Spleen (tissue), 11 donors: ENCODE results near the gene SEPHS1. TPM values are rescaled to one million over a fixed set of nuclear protein-coding genes. Genes with fewer than 3 reads are reported as not detected.
"Not testable (repeated sequence)": the region's sequence is repeated elsewhere in the genome, so short reads cannot be mapped to it uniquely, and the experiment has no call there.

ENCODE experiments used
- DNase-seq: peaks from one replicate; pipeline ENCODE4 v3.0.0-alpha.2; 2020
- H3K27ac ChIP-seq, 8 donors: fragments of 200-600 bp; sonication (generic) in 7 of 8; 1 replicate in 4 of 8; 2 replicates in 4 of 8; pipeline versions ENCODE4 v1.5.0 to v1.8.0; 2016 to 2021; ENCODE audit warnings: inconsistent platforms in 4 of 8, mild to moderate bottlenecking in 4 of 8, moderate library complexity in 1 of 8
- H3K27me3 ChIP-seq, 7 donors: fragments of 200-600 bp; sonication (generic) in 6 of 7; replicated peaks in 1 of 7; 1 replicate in 4 of 7; 2 replicates in 3 of 7; pipeline versions ENCODE4 v1.5.0 to v1.8.0; 2016 to 2021; ENCODE audit warnings: inconsistent platforms in 3 of 7, mild to moderate bottlenecking in 1 of 7
- H3K36me3 ChIP-seq, 6 donors: fragments of 200-600 bp; sonication (generic) in 5 of 6; 1 replicate in 4 of 6; 2 replicates in 2 of 6; pipeline versions ENCODE4 v1.5.0 to v1.8.0; 2016 to 2021; ENCODE audit warnings: inconsistent platforms in 2 of 6
- H3K4me1 ChIP-seq, 6 donors: fragments of 200-600 bp; sonication (generic) in 5 of 6; 1 replicate in 3 of 6; 2 replicates in 3 of 6; pipeline versions ENCODE4 v1.5.0 to v1.8.0; 2016 to 2021; ENCODE audit warnings: inconsistent platforms in 3 of 6
- H3K4me3 ChIP-seq, 8 donors: fragments of 200-600 bp; sonication (generic) in 7 of 8; 1 replicate in 4 of 8; 2 replicates in 4 of 8; pipeline versions ENCODE4 v1.5.0 to v1.8.0; 2016 to 2021; ENCODE audit warnings: inconsistent platforms in 4 of 8, mild to moderate bottlenecking in 4 of 8, moderate library complexity in 2 of 8
- H3K9me3 ChIP-seq, 8 donors: fragments of 200-600 bp; sonication (generic) in 7 of 8; 1 replicate in 4 of 8; 2 replicates in 4 of 8; pipeline versions ENCODE4 v1.5.0 to v1.8.0; 2016 to 2021; ENCODE audit warnings: inconsistent platforms in 4 of 8
- POLR2A ChIP-seq, 3 donors: fragments of 450-650 bp; IDR thresholded peaks; one replicate each; pipeline ENCODE4 v1.5.1; 2017; ENCODE audit warnings: antibody characterized with exemption in 3 of 3, mild to moderate bottlenecking in 1 of 3
- POLR2AphosphoS5 ChIP-seq, 3 donors: sonication (generic); formaldehyde crosslinking; IDR thresholded peaks; one replicate each; pipeline ENCODE4 v1.5.1; 2017; ENCODE audit warnings: antibody characterized with exemption in 3 of 3
- WGBS, 5 donors: extraction: QIAGEN DNeasy Blood & Tissue Kit in 3 of 5; methylation state at CpG; one replicate each; pipeline versions ENCODE4 v1.1.5 to v1.1.7; 2013 to 2018; 5-methylcytosine and 5-hydroxymethylcytosine counted together
- intact Hi-C: fragments of 100-400 bp; cut with DNase I; formaldehyde crosslinking; loops from one replicate; pipeline ENCODE4 v1.15.0; 2023; ENCODE audit warnings: low total_unique reads
- polyA plus RNA-seq, 3 donors: library from polyadenylated mRNA; stranded (reverse); fragments of 200-250 nt; gene quantifications; one replicate each; pipeline ENCODE4 v1.2.1, GENCODE V29; 2013
- total RNA-seq, 7 donors: library from RNA; depleted of rRNA in 3 of 7; stranded (reverse); fragments of >200 nt in 3 of 7; fragmentation: NEBNext Ultra II Directional in 4 of 7; extraction: Animal tissue kit (Norgen Biotek cat#: 25700) in 4 of 7; gene quantifications; one replicate each; pipeline versions ENCODE4 v1.1.0 to v1.2.1, GENCODE V29; 2016 to 2021
- TF ChIP-seq, protein P1 (sequence below), 11 experiments: fragments of 200-600 bp in 7 of 11; fragments of 450-650 bp in 4 of 11; sonication (generic) in 4 of 11; IDR thresholded peaks in 8 of 11; conservative IDR thresholded peaks in 3 of 11; 1 replicate in 7 of 11; 2 replicates in 4 of 11; pipeline versions ENCODE4 v1.4.0 to v1.8.0; 2016 to 2021; ENCODE audit warnings: antibody characterized with exemption in 11 of 11, inconsistent platforms in 4 of 11, mild to moderate bottlenecking in 1 of 11
- donor health status: healthy with polysubstance abuse.
- donor health status: DM: no; HTN: no; CAD: no; lungs with moderate emphysema.
- donor health status: DM: no; HTN: no; CAD: no.
- donor health status: Bipolar disorder and iron deficiency.
- donor health status: healthy.
- donor health status: DM: no; HTN: no; CAD: no.
- donor health status: DM: yes; HTN: yes; CAD: no.

The SEPHS1 gene
- total and polyA plus RNA-seq, 10 donors = 15.4 to 44.0 (median 28.0) TPM

DNA sequence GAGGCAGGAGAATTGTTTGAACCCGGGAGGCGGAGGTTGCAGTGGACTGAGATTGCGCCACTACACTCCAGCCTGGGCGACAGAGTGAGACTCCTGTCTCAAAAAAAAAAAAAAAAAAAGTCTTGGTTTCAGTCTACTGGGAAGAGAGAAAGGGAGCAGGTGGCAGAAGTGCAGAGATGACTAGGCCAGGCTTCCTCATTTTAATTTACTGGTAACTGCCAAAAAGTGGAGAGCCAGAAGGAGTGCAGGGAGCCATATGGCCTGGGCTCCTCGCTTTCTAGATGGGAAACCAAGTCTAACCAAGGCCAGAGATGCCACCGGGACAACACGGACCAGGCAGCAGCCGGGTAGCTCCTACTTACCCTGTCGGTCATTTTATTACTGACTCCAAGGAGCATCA lies 12.2 kb downstream of the SEPHS1 start:
- no peaks in the 10 kb centered on the region for H3K27me3 ChIP-seq
- H3K4me3 ChIP-seq = no peak overlapping the region
- H3K9me3 ChIP-seq = peaks cover 0 to 3% (median 0%) of the 10 kb centered on the region in 8 donors
- intact Hi-C loops = no loop called here
- no peak for DNase-seq
- TF ChIP-seq POLR2AphosphoS5 (IDR thresholded peaks at IDR 0.05) (no peak), POLR2A (IDR thresholded peaks at IDR 0.05) (no peak)
- TF ChIP-seq, protein P1, sequence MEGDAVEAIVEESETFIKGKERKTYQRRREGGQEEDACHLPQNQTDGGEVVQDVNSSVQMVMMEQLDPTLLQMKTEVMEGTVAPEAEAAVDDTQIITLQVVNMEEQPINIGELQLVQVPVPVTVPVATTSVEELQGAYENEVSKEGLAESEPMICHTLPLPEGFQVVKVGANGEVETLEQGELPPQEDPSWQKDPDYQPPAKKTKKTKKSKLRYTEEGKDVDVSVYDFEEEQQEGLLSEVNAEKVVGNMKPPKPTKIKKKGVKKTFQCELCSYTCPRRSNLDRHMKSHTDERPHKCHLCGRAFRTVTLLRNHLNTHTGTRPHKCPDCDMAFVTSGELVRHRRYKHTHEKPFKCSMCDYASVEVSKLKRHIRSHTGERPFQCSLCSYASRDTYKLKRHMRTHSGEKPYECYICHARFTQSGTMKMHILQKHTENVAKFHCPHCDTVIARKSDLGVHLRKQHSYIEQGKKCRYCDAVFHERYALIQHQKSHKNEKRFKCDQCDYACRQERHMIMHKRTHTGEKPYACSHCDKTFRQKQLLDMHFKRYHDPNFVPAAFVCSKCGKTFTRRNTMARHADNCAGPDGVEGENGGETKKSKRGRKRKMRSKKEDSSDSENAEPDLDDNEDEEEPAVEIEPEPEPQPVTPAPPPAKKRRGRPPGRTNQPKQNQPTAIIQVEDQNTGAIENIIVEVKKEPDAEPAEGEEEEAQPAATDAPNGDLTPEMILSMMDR (IDR thresholded peaks at IDR 0.05 in 8 of 11, conservative IDR thresholded peaks at IDR 0.05 in 3 of 11) = no peak
- H3K36me3 ChIP-seq = peaks cover 0 to 95% (median 42%) of the 10 kb centered on the region in 6 donors
- H3K27ac ChIP-seq = no peak overlapping the region
- 79 to 87% (median 83%) methylated on average over 9 of the region's 9 CpGs for WGBS, 5 donors
- peaks cover 0 to 28% (median 7%) of the 10 kb centered on the region in 6 donors for H3K4me1 ChIP-seq

DNA sequence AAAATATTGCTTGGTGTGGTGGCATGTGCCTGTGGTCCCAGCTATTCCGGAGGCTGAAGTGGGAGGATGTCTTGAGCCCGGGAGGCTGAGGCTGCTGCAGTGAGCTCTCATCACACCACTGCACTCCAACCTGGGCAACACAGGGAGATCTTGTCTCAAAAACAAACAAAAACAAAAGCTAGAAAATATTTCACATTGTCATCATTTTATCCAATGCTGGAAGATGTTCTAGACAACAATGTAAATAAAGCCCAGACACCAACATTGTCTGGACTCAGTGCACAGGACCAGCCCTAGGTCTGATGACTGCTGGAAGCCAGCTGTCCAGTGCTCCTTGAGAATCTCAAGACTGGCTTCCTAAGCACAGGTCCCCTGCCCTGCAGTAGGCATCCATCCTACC lies 13.5 kb downstream of the SEPHS1 start:
- peaks cover 0 to 3% (median 0%) of the 10 kb centered on the region in 8 donors for H3K9me3 ChIP-seq
- no peak for TF ChIP-seq POLR2AphosphoS5 (IDR thresholded peaks at IDR 0.05)
- TF ChIP-seq POLR2A (IDR thresholded peaks at IDR 0.05) = no peak
- TF ChIP-seq, protein P1 (IDR thresholded peaks at IDR 0.05 in 8 of 11, conservative IDR thresholded peaks at IDR 0.05 in 3 of 11) = no peak
- intact Hi-C loops = no loop called here
- H3K36me3 ChIP-seq = peaks cover 0 to 96% (median 51%) of the 10 kb centered on the region in 6 donors
- H3K27ac ChIP-seq = no peak overlapping the region
- H3K4me3 ChIP-seq = no peak overlapping the region
- H3K4me1 ChIP-seq = peaks cover 0 to 15% (median 0%) of the 10 kb centered on the region in 6 donors
- no peak for DNase-seq
- H3K27me3 ChIP-seq = no peaks in the 10 kb centered on the region
- 92 to 100% (median 94%) methylated on average over 2 of the region's 2 CpGs for WGBS, 5 donors

DNA sequence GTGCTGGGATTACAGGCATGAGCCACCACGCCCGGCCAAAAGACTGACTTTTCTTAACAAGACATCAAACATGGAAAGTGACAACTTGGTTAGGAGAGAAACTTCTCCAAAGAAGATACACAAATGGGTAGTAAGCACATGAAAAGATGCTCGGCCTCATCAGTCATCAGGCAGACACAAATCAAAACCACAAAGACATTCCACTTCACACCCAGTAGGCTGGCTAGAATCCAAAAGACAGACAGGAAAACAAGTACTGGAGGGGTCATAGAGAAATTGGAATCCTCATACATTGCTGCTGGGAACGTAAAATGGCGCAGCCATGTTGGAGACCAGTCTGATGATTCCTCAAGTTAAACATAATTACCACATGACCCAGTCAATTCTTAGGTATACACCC lies 16.4 kb downstream of the SEPHS1 start:
- H3K27ac ChIP-seq = no peak overlapping the region
- peaks cover 0 to 3% (median 0%) of the 10 kb centered on the region in 8 donors for H3K9me3 ChIP-seq
- no peaks in the 10 kb centered on the region for H3K4me1 ChIP-seq
- no peak for DNase-seq
- peaks cover 0 to 100% (median 71%) of the 10 kb centered on the region in 6 donors for H3K36me3 ChIP-seq
- TF ChIP-seq POLR2A (IDR thresholded peaks at IDR 0.05) (no peak), POLR2AphosphoS5 (IDR thresholded peaks at IDR 0.05) (no peak)
- TF ChIP-seq, protein P1 (IDR thresholded peaks at IDR 0.05 in 8 of 11, conservative IDR thresholded peaks at IDR 0.05 in 3 of 11) = no peak
- no peaks in the 10 kb centered on the region for H3K27me3 ChIP-seq
- intact Hi-C loops = no loop called here
- H3K4me3 ChIP-seq = no peak overlapping the region
- 89 to 98% (median 93%) methylated on average over 5 of the region's 5 CpGs for WGBS, 5 donors

DNA sequence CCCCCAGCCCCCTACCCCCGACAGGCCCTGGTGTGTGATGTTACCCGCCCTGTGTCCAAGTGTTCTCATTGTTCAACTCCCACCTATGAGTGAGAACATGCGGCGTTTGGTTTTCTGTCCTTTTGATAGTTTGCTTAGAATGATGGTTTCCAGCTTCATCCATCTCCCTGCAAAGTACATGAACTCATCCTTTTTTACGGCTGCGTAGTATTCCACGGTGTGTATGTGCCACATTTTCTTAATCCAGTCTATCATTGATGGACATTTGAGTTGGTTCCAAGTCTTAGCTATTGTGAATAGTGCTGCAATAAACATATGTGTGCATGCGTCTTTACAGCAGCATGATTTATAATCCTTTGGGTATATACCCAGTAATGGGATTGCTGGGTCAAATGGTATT lies 17.1 kb downstream of the SEPHS1 start:
- H3K9me3 ChIP-seq, H3K27me3 ChIP-seq, DNase-seq, H3K27ac ChIP-seq, H3K4me1 ChIP-seq, intact Hi-C loops, H3K4me3 ChIP-seq: not testable (repeated sequence)
- H3K36me3 ChIP-seq = peaks cover 0 to 100% (median 78%) of the 10 kb centered on the region in 6 donors
- 97 to 99% (median 98%) methylated on average over 8 of the region's 8 CpGs for WGBS, 5 donors

DNA sequence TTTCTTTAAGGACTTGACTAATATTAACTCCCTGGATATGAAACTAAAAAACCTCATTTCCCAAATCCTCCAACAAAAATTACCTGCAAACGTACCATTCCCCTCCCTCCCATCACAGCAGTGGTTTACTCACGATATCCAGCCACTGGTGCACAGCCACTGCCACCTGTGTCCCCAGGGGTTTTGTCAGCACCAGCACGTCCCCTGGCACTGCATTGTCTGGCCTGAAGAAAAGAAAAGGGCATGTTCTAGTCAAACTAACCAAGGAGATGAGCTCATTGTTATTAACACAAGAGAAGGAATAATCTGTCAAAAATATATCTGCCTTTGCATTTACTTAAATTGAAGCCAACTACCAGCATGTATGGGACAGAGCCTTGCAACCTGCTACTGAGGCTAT lies 18.5 kb downstream of the SEPHS1 start:
- Histone ChIP-seq H3K36me3 (peaks cover 0 to 100% (median 75%) of the 10 kb centered on the region in 6 donors), H3K4me3 (no peak overlapping the region), H3K9me3 (peaks cover 0 to 3% (median 0%) of the 10 kb centered on the region in 8 donors), H3K27ac (no peak overlapping the region), H3K4me1 (no peaks in the 10 kb centered on the region), H3K27me3 (no peaks in the 10 kb centered on the region)
- DNase-seq = no peak
- 78 to 89% (median 84%) methylated on average over 3 of the region's 3 CpGs for WGBS, 5 donors
- intact Hi-C loops = no loop called here
- TF ChIP-seq POLR2A (IDR thresholded peaks at IDR 0.05) = no peak
- no peak for TF ChIP-seq POLR2AphosphoS5 (IDR thresholded peaks at IDR 0.05)
- TF ChIP-seq, protein P1 (IDR thresholded peaks at IDR 0.05 in 8 of 11, conservative IDR thresholded peaks at IDR 0.05 in 3 of 11) = no peak
